Activated CD4-positive, alpha-beta memory T cell treated with anti-CD3 and anti-CD28 coated beads, Interleukin-2, amount 10 ng/mL, durations not matched to agents 7 days and 5 days (primary cell): Measurements from ENCODE around the gene PCSK5. TPM values are rescaled to one million over a fixed set of nuclear protein-coding genes. Genes with fewer than 3 reads are reported as not detected.
"Not testable (repeated sequence)": the region's sequence is repeated elsewhere in the genome, so short reads cannot be mapped to it uniquely, and the experiment has no call there.

ENCODE experiments used
- CTCF ChIA-PET: fragments of 350-600 bp; sonication (Branson Sonifier 250); formaldehyde crosslinking; loops from one replicate; lab custom pipeline; 2021; ENCODE audit warnings: antibody characterized with exemption, inconsistent platforms; lab: Charles Lee
- POLR2A ChIA-PET: fragments of 350-600 bp; sonication (Branson Sonifier 250); formaldehyde crosslinking; loops from one replicate; lab custom pipeline; 2021; ENCODE audit warnings: antibody characterized with exemption; lab: Charles Lee
- DNase-seq: peaks from one replicate; pipeline ENCODE4 v3.0.0-alpha.2; 2020
- H3K27ac Mint-ChIP-seq: one replicate; pipeline ENCODE4 v1.8.0; 2021; ENCODE audit warnings: mild to moderate bottlenecking, mixed read lengths
- H3K27me3 Mint-ChIP-seq: one replicate; pipeline ENCODE4 v1.8.0; 2021; ENCODE audit warnings: mixed read lengths
- H3K36me3 Mint-ChIP-seq: one replicate; pipeline ENCODE4 v1.8.0; 2021; ENCODE audit warnings: low read depth, mixed read lengths
- H3K4me1 Mint-ChIP-seq: one replicate; pipeline ENCODE4 v1.8.0; 2021; ENCODE audit warnings: mixed read lengths
- H3K4me3 Mint-ChIP-seq: one replicate; pipeline ENCODE4 v1.8.0; 2021; ENCODE audit warnings: mild to moderate bottlenecking, mixed read lengths
- H3K9me3 Mint-ChIP-seq: one replicate; pipeline ENCODE4 v1.8.0; 2021; ENCODE audit warnings: mixed read lengths
- total RNA-seq, 2 experiments: library from RNA; stranded (reverse); gene quantifications; one replicate each; pipeline ENCODE4 v1.2.3, GENCODE V29; 2021

PCSK5 gene
- total RNA-seq, 2 experiments from 2014 or later = 1.2 to 1.7 TPM

- POLR2A ChIA-PET = no interaction called here
- no peak for DNase-seq
- CTCF ChIA-PET = no interaction called here
- Mint-ChIP-seq H3K4me1 (no peaks in the 10 kb centered on the region), H3K27me3 (no peaks in the 10 kb centered on the region), H3K4me3 (no peak overlapping the region), H3K36me3 (no peaks in the 10 kb centered on the region), H3K27ac (no peak overlapping the region), H3K9me3 (no peaks in the 10 kb centered on the region)
Observed at GRCh38 chr9:76045221-76045620, 154.7 kb downstream of the PCSK5 start.

DNA sequence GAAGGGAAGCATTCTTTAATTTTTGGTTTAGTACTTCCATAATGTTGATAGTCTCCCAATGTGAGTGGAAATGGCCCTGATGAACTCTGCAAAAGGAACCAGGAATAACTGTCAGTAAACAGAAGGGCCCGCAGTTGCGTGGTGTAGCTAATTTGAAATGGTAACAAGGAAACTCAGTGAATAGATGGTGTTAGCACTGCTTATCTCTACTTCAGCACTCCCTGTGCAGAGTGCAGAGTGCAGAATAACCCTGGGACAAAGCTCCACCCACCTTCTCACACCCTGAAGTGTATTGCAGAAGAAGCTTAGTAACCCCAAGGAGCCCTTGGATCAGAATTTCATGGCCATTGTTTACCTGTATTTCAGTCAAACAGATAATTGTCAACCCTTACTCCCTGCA lies 158.9 kb downstream of the PCSK5 start:
- Mint-ChIP-seq H3K9me3 (no peaks in the 10 kb centered on the region), H3K36me3 (no peaks in the 10 kb centered on the region), H3K4me1 (no peaks in the 10 kb centered on the region), H3K27ac (no peak overlapping the region), H3K4me3 (no peak overlapping the region), H3K27me3 (no peaks in the 10 kb centered on the region)
- CTCF ChIA-PET = no interaction called here
- DNase-seq = no peak
- POLR2A ChIA-PET = no interaction called here

GRCh38 chr9:76067696-76068095 lies 177.2 kb downstream of the PCSK5 start:
- DNase-seq = no peak
- Mint-ChIP-seq H3K4me3 (no peak overlapping the region), H3K9me3 (peaks cover 3% of the 10 kb centered on the region), H3K4me1 (no peaks in the 10 kb centered on the region), H3K27ac (no peak overlapping the region), H3K36me3 (no peaks in the 10 kb centered on the region), H3K27me3 (no peaks in the 10 kb centered on the region)
- POLR2A ChIA-PET = no interaction called here
- CTCF ChIA-PET = no interaction called here

- no peak for DNase-seq
- no peak overlapping the region for H3K4me3 Mint-ChIP-seq
- ChIA-PET CTCF (no interaction called here), POLR2A (no interaction called here)
- no peaks in the 10 kb centered on the region for H3K36me3 Mint-ChIP-seq
- H3K4me1 Mint-ChIP-seq = no peaks in the 10 kb centered on the region
- H3K27me3 Mint-ChIP-seq = no peaks in the 10 kb centered on the region
- no peaks in the 10 kb centered on the region for H3K9me3 Mint-ChIP-seq
- H3K27ac Mint-ChIP-seq = no peak overlapping the region
Observed at GRCh38 chr9:76077537-76077936, 187.1 kb downstream of the PCSK5 start.

DNA sequence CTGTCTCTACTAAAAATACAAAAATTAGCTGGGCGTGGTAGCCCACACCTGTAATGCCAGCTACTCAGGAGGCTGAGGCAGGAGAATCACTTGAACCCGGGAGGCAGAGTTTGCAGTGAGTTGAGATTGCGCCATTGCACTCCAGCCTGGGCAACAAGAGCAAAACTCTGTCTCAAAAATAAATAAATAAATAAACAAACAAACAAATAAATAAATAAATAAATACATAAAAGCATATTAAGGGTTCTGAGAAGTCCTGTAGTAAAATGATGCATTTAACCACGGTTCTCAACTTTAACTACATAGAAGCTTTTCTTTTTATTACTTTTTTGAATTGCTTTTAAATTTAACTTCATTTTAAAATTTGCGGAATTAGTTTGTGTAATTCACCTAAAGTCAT lies 190.8 kb downstream of the PCSK5 start:
- H3K4me1 Mint-ChIP-seq, H3K9me3 Mint-ChIP-seq, CTCF ChIA-PET, H3K36me3 Mint-ChIP-seq, H3K4me3 Mint-ChIP-seq, H3K27ac Mint-ChIP-seq, H3K27me3 Mint-ChIP-seq, POLR2A ChIA-PET, DNase-seq: not testable (repeated sequence)

DNA sequence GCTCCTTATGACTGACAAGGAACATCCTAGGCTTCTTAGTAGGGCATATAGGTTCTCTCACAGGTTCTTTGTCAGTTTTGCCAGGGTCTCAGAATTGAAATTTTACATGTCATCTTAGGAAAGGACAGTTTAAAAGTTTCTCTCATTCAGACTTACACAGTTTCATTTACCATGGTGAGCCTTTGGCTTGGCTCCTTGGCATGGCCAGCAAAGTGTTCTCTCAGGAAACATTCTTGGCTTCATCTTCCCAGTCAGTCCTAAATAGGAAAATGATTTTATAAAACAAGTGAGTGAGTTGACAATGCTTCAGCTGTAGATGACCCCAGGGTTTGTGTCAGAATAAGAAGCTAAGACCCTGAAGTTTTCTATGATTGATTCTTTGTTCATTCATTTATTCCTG lies 191.6 kb downstream of the PCSK5 start:
- CTCF ChIA-PET = no interaction called here
- Mint-ChIP-seq H3K9me3 (no peaks in the 10 kb centered on the region), H3K4me1 (no peaks in the 10 kb centered on the region), H3K4me3 (no peak overlapping the region), H3K36me3 (no peaks in the 10 kb centered on the region), H3K27me3 (no peaks in the 10 kb centered on the region), H3K27ac (no peak overlapping the region)
- no peak for DNase-seq
- POLR2A ChIA-PET = no interaction called here

- DNase-seq = no peak
- Mint-ChIP-seq H3K4me3 (no peak overlapping the region), H3K9me3 (no peaks in the 10 kb centered on the region), H3K4me1 (no peaks in the 10 kb centered on the region), H3K36me3 (no peaks in the 10 kb centered on the region), H3K27me3 (no peaks in the 10 kb centered on the region), H3K27ac (no peak overlapping the region)
- ChIA-PET POLR2A (no interaction called here), CTCF (no interaction called here)
Observed at GRCh38 chr9:76085596-76085995, 195.1 kb downstream of the PCSK5 start.

- Mint-ChIP-seq H3K36me3 (no peaks in the 10 kb centered on the region), H3K27ac (no peak overlapping the region), H3K9me3 (no peaks in the 10 kb centered on the region), H3K4me1 (no peaks in the 10 kb centered on the region), H3K4me3 (no peak overlapping the region), H3K27me3 (no peaks in the 10 kb centered on the region)
- ChIA-PET POLR2A (no interaction called here), CTCF (no interaction called here)
- DNase-seq = no peak
Observed at GRCh38 chr9:76086539-76086938, 196.1 kb downstream of the PCSK5 start.

GRCh38 chr9:76087976-76088375 lies 197.5 kb downstream of the PCSK5 start:
- no peaks in the 10 kb centered on the region for H3K4me1 Mint-ChIP-seq
- no peaks in the 10 kb centered on the region for H3K27me3 Mint-ChIP-seq
- ChIA-PET CTCF (no interaction called here), POLR2A (no interaction called here)
- H3K9me3 Mint-ChIP-seq = no peaks in the 10 kb centered on the region
- H3K4me3 Mint-ChIP-seq = no peak overlapping the region
- DNase-seq = no peak
- no peak overlapping the region for H3K27ac Mint-ChIP-seq
- H3K36me3 Mint-ChIP-seq = no peaks in the 10 kb centered on the region

- H3K9me3 Mint-ChIP-seq = no peaks in the 10 kb centered on the region
- no peaks in the 10 kb centered on the region for H3K4me1 Mint-ChIP-seq
- DNase-seq = no peak
- H3K4me3 Mint-ChIP-seq = no peak overlapping the region
- no peaks in the 10 kb centered on the region for H3K36me3 Mint-ChIP-seq
- no peaks in the 10 kb centered on the region for H3K27me3 Mint-ChIP-seq
- no peak overlapping the region for H3K27ac Mint-ChIP-seq
- POLR2A ChIA-PET = no interaction called here
- CTCF ChIA-PET = no interaction called here
Observed at GRCh38 chr9:76090330-76090729, 199.9 kb downstream of the PCSK5 start.

- POLR2A ChIA-PET = no interaction called here
- Mint-ChIP-seq H3K27me3 (no peaks in the 10 kb centered on the region), H3K27ac (no peak overlapping the region), H3K36me3 (no peaks in the 10 kb centered on the region), H3K4me3 (no peak overlapping the region), H3K4me1 (no peaks in the 10 kb centered on the region), H3K9me3 (no peaks in the 10 kb centered on the region)
- CTCF ChIA-PET = no interaction called here
- no peak for DNase-seq
Observed at GRCh38 chr9:76090909-76091308, 200.4 kb downstream of the PCSK5 start.

DNA sequence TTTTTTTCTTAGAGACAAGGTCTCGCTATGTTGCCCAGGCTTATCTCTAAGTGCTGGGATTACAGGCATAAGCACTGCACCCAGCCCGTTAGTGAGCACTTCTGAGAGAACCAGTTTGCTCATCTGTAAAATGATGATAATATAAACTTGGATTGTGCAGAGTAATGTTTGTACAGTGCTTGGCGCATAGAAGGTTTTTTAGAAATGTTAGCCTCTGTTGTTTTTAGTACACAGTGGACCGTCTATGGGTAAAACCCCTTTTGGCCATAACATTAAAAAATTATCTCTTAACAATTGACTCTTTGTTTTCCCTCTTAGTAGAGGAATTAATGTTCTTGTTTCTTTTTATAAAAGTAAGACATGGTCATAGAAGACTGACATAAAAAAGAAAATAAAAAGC lies 202.1 kb downstream of the PCSK5 start:
- no peak for DNase-seq
- POLR2A ChIA-PET = no interaction called here
- no peak overlapping the region for H3K27ac Mint-ChIP-seq
- H3K36me3 Mint-ChIP-seq = no peaks in the 10 kb centered on the region
- H3K4me1 Mint-ChIP-seq = no peaks in the 10 kb centered on the region
- no peaks in the 10 kb centered on the region for H3K27me3 Mint-ChIP-seq
- no peaks in the 10 kb centered on the region for H3K9me3 Mint-ChIP-seq
- H3K4me3 Mint-ChIP-seq = no peak overlapping the region
- CTCF ChIA-PET = no interaction called here

- H3K36me3 Mint-ChIP-seq = no peaks in the 10 kb centered on the region
- no peak for DNase-seq
- POLR2A ChIA-PET = no interaction called here
- no peak overlapping the region for H3K4me3 Mint-ChIP-seq
- CTCF ChIA-PET = no interaction called here
- no peaks in the 10 kb centered on the region for H3K27me3 Mint-ChIP-seq
- no peak overlapping the region for H3K27ac Mint-ChIP-seq
- no peaks in the 10 kb centered on the region for H3K4me1 Mint-ChIP-seq
- no peaks in the 10 kb centered on the region for H3K9me3 Mint-ChIP-seq
Observed at GRCh38 chr9:76095585-76095984, 205.1 kb downstream of the PCSK5 start.

GRCh38 chr9:76099516-76099915 lies 209.0 kb downstream of the PCSK5 start:
- no peak overlapping the region for H3K27ac Mint-ChIP-seq
- no peaks in the 10 kb centered on the region for H3K9me3 Mint-ChIP-seq
- POLR2A ChIA-PET = no interaction called here
- DNase-seq = no peak
- no peaks in the 10 kb centered on the region for H3K36me3 Mint-ChIP-seq
- H3K27me3 Mint-ChIP-seq = no peaks in the 10 kb centered on the region
- CTCF ChIA-PET = no interaction called here
- peaks cover 3% of the 10 kb centered on the region for H3K4me1 Mint-ChIP-seq
- H3K4me3 Mint-ChIP-seq = no peak overlapping the region

- ChIA-PET CTCF (no interaction called here), POLR2A (no interaction called here)
- H3K36me3 Mint-ChIP-seq = no peaks in the 10 kb centered on the region
- DNase-seq = no peak
- H3K4me3 Mint-ChIP-seq = no peak overlapping the region
- no peaks in the 10 kb centered on the region for H3K27me3 Mint-ChIP-seq
- H3K9me3 Mint-ChIP-seq = no peaks in the 10 kb centered on the region
- peaks cover 3% of the 10 kb centered on the region for H3K4me1 Mint-ChIP-seq
- H3K27ac Mint-ChIP-seq = no peak overlapping the region
Observed at GRCh38 chr9:76101075-76101474, 210.6 kb downstream of the PCSK5 start.
